H1 (cell line): ENCODE measurements around the gene NUP107. TPM values are rescaled to one million over a fixed set of nuclear protein-coding genes. Genes with fewer than 3 reads are reported as not detected.

Experiments
- CHD1 ChIP-seq: IDR thresholded peaks from 2 replicates; pipeline ENCODE4 v1.6.1; 2012; ENCODE audit warnings: low read depth, low read length, improper control_type of control experiment
- SIN3A ChIP-seq, 2 experiments: IDR thresholded peaks in 1 of 2; conservative IDR thresholded peaks in 1 of 2; 2 replicates each; pipeline ENCODE4 v1.6.1; 2011 to 2012; ENCODE audit warnings: low read length in 2 of 2, improper control_type of control experiment in 1 of 2, low read depth in 1 of 2, mild to moderate bottlenecking in 1 of 2
- polyA plus RNA-seq, 7 experiments: library from polyadenylated mRNA; depleted of rRNA in 3 of 7; stranded (reverse) in 5 of 7; unstranded in 2 of 7; fragments of >200 nt in 5 of 7; fragments of 200-250 nt in 2 of 7; gene quantifications; 1 replicate in 5 of 7; 2 replicates in 1 of 7; 4 replicates in 1 of 7; pipeline versions ENCODE4 v1.2.1 to v1.2.3, GENCODE V29; 2011 to 2013; ENCODE audit warnings: missing spikeins in 2 of 7, mixed read lengths in 2 of 7
- total RNA-seq: library from RNA; stranded (reverse); fragmentation: NEBNext Ultra II Directional; extraction: Animal tissue kit (Norgen Biotek cat#: 25700); gene quantifications from 2 replicates; pipeline ENCODE4 v1.2.1, GENCODE V29; 2021

Gene NUP107
- total and polyA plus RNA-seq, 2 of the 8 experiments (the other 6 are each of a cell fraction or from before 2014, with no cell fraction given): 46.1 to 141 TPM

- TF ChIP-seq CHD1 (no peak), SIN3A (conservative IDR thresholded peaks at IDR 0.05 in 1 of 2, IDR thresholded peaks at IDR 0.05 in 1 of 2; ENCODE audit: low read depth in 1 of 2, low read length in 2 of 2) (no peak)
These were observed 85.9 kb downstream of the NUP107 start (continued) for GRCh38 chr12:68772714-68773113.
